ENCODE results near the gene QRICH2.
"Not testable (repeated sequence)": the region's sequence is repeated elsewhere in the genome, so short reads cannot be mapped to it uniquely, and the experiment has no call there.

DNA sequence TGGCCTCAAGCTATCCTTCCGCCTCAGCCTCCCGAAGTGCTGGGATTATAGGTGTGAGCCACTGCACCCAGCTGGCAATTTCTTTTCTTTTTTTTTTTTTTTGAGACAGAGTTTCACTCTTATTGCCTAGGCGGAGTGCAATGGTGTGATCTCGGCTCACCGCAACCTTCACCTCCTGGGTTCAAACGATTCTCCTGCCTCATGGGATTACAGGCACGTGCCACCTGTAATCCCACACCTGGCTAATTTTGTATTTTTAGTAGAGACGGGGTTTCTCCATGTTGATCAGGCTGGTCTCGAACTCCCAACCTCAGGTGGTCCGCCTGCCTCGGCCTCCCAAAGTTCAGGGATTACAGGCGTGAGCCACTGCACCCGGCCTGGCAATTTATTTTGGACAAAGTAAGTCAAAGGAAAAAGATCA, 40.5 kb downstream of the QRICH2 start:
- TF ChIP-seq, protein P1, sequence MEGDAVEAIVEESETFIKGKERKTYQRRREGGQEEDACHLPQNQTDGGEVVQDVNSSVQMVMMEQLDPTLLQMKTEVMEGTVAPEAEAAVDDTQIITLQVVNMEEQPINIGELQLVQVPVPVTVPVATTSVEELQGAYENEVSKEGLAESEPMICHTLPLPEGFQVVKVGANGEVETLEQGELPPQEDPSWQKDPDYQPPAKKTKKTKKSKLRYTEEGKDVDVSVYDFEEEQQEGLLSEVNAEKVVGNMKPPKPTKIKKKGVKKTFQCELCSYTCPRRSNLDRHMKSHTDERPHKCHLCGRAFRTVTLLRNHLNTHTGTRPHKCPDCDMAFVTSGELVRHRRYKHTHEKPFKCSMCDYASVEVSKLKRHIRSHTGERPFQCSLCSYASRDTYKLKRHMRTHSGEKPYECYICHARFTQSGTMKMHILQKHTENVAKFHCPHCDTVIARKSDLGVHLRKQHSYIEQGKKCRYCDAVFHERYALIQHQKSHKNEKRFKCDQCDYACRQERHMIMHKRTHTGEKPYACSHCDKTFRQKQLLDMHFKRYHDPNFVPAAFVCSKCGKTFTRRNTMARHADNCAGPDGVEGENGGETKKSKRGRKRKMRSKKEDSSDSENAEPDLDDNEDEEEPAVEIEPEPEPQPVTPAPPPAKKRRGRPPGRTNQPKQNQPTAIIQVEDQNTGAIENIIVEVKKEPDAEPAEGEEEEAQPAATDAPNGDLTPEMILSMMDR (IDR thresholded peaks at IDR 0.05): not testable (repeated sequence)
- TF ChIP-seq POLR2A (IDR thresholded peaks at IDR 0.05): not testable (repeated sequence)
